GM18505 (cell line): ENCODE results near the gene HMGXB4.

Experiments
- ATAC-seq: cut with Tn5 transposase; IDR thresholded peaks from one replicate; pipeline ENCODE4 v1.9.1; 2021; ENCODE audit not compliant: unreplicated experiment
- POLR2A ChIP-seq: IDR thresholded peaks from 4 replicates; pipeline ENCODE4 v1.6.1; 2011; ENCODE audit warnings: borderline replicate concordance; ENCODE audit not compliant: insufficient read depth, insufficient read length; ENCODE audit errors: extremely low read depth

HMGXB4 gene

GRCh38 chr22:35257321-35258190, at the start of gene HMGXB4:
TSS of gene HMGXB4 (plus strand) at chr22:35257493. CDS start at chr22:35262391, 4,898 bp downstream.
- peak; percentile 74 for TF ChIP-seq POLR2A
- peak; percentile 93 for ATAC-seq

DNA sequence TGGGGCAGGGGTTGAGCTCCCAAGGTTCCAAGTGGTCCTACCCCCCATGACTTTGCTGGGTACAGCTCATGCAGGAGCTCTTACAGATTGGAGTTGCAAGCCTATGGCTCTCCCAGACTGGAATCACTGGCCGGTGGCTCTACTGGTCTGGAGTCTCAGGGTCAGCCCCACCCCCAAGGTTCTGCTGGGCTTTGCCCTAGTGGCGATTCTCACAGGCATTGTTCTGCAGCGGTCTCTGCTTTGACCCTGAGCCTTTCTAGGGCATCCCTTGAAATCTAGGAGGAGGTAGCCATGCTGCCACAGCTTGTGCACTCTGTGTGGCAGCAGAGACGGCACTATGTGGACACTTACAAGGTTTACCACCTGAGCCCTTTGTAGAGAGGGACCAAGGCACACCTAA, 49.3 kb upstream of the HMGXB4 start:
- ATAC-seq: no peak
- TF ChIP-seq POLR2A: no peak

GRCh38 chr22:35209203-35209602, 48.1 kb upstream of the HMGXB4 start:
- no peak for ATAC-seq
- TF ChIP-seq POLR2A: no peak

DNA sequence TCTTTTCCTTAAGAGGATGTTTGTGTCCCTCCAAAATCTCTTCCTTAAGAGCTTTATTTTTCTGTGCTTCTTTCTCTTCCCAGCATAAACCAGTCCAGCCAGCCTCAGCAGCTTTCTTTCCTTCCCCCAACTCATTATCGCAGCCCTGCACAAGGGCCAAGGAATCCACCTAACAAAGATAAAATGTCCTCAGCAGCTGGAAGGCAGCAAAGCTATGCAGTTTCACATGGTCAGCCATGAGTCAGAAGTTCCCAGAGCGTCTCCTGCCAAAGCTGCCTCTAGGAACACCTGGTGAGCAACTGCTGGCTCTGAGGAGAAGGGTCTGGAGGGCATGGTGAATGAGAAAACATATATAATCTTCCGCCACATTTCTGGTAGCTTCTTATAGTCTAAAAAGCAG, 45.3 kb upstream of the HMGXB4 start:
- ATAC-seq: no peak
- TF ChIP-seq POLR2A: no peak

- ATAC-seq: no peak
Observed at GRCh38 chr22:35212996-35213395, 44.3 kb upstream of the HMGXB4 start.

GRCh38 chr22:35214968-35215367, 42.3 kb upstream of the HMGXB4 start:
- no peak for TF ChIP-seq POLR2A
- ATAC-seq: no peak

More at GRCh38 chr22:35212996-35213395, 44.3 kb upstream of the HMGXB4 start:
- TF ChIP-seq POLR2A: no peak

DNA sequence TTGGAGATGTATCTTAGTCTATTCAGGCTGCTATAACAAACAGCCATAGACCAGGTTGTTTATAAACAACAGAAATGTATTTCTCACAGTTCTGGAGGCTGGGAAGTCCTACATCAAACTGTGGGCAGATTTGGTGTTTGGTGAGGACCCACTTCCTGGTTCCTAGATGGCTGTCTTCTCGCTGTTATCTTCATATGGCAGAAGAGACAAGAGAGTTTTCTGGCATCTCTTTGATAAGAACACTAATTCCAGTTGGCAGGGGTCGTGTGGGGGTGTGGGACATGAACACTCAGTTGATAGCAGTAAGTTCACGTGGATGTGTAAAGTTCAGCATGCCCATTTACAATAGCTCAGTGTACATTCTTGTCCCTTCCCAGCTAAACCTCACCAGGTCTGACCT, 41.3 kb upstream of the HMGXB4 start:
- no peak for ATAC-seq
- no peak for TF ChIP-seq POLR2A

- TF ChIP-seq POLR2A: no peak
- ATAC-seq: no peak
Observed at GRCh38 chr22:35217527-35217926, 39.8 kb upstream of the HMGXB4 start.

DNA sequence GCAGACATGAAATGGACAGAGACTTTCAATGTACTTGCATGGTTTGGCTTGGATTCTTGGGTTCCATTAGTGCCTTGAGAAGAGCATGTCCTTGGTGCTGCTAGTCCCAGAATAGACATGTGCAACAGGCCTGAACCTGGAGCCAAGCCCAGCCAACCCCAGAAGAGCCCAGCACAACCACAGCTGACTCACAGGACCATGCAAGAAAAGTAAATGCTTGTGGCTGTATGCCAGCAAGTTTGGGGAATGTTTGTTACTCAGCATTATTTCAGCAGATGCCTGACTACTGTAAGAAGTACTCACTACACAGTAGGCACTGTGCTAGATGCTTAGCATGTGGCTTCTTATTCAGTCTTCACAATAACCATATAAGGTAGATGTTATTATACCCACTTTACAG, 39.2 kb upstream of the HMGXB4 start:
- ATAC-seq: no peak

GRCh38 chr22:35219012-35219411, 38.3 kb upstream of the HMGXB4 start:
- no peak for TF ChIP-seq POLR2A
- no peak for ATAC-seq

More for the DNA sequence above, 39.2 kb upstream of the HMGXB4 start:
- no peak for TF ChIP-seq POLR2A

DNA sequence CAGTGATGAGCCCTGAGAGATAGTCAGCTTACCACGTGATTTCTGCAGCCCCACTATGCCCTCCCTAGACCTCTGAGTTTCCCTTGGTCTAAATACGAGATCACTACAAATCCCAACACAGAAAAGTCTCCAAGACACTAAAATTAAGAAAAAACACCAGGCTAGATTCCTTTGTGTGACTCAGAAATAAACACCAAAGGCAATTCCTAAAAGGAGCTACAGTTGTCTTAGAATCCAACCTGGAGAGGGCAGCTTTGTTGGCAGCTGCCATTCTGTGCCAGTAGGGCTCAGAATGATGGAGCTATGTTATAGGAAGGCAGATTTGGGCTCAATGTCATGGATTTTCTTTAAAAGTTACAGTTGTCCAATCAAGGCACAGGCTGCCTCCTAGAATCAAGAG, 37.1 kb upstream of the HMGXB4 start:
- no peak for ATAC-seq
- no peak for TF ChIP-seq POLR2A

DNA sequence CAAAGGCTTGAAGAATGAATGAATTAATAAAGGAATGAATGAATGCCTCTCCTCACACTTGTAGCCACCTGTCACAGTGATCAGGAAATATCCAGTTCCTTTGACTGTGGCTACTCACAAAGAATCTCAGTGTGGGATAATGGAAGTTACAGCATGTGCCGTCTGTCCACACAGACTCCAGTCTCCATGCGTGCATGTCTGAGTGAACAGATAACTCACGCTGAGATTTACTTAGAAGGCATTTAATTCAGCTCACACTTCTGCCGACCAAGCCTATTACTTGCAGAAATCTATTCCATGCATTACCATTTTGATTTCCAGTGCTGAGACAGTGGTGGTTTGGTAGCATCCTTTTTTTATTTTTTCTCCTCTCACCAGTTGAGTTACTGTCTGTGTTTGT, 32.3 kb upstream of the HMGXB4 start:
- no peak for TF ChIP-seq POLR2A
- no peak for ATAC-seq

DNA sequence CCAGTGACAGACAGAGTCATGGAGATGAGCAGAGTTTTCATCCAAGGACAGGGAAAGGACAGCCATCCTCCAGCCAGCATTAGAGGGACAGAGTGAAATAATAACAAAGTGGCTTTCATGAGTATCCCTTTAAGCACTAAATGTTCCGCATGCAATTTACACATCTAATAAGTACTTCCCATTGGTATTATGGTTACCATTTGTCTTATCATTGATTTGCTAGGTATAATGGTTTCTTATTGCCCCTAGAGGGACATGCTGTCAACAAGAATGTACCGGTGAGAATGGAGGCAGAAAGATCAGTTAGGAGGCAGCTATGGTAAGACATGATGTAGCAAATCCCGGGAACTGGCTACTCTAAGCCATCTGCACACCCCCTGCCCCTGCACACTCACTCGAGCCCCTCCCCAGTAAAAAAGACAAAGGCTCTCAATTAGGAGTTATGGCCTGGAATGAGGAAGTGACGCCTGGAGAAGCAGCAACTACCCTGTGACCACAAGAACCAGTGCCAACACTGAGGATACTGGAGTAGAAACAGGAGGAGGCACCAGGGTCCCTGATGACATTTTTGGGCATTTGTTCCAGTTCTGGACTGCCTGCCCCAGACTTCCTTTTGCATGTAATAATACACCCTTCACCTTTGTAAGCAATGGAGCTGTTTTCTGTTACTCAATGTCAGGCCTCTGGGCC, 30.2 kb upstream of the HMGXB4 start:
- TF ChIP-seq POLR2A: no peak
- ATAC-seq: no peak

GRCh38 chr22:35229865-35230264, 27.4 kb upstream of the HMGXB4 start:
- no peak for ATAC-seq
- TF ChIP-seq POLR2A: no peak
